Stimulated activated CD8-positive, alpha-beta memory T cell treated with anti-CD3 and anti-CD28 coated beads, Interleukin-15, amount 100 ng/mL, for 48 hours (primary cell): Measurements from ENCODE around the gene PSMA3.
"Not testable (repeated sequence)": the region's sequence is repeated elsewhere in the genome, so short reads cannot be mapped to it uniquely, and the experiment has no call there.

Source experiments
- DNase-seq, 2 donors: peaks; one replicate each; pipeline ENCODE4 v3.0.0-alpha.2; 2020; ENCODE audit warnings: low read depth in 2 of 2

PSMA3 gene

DNA sequence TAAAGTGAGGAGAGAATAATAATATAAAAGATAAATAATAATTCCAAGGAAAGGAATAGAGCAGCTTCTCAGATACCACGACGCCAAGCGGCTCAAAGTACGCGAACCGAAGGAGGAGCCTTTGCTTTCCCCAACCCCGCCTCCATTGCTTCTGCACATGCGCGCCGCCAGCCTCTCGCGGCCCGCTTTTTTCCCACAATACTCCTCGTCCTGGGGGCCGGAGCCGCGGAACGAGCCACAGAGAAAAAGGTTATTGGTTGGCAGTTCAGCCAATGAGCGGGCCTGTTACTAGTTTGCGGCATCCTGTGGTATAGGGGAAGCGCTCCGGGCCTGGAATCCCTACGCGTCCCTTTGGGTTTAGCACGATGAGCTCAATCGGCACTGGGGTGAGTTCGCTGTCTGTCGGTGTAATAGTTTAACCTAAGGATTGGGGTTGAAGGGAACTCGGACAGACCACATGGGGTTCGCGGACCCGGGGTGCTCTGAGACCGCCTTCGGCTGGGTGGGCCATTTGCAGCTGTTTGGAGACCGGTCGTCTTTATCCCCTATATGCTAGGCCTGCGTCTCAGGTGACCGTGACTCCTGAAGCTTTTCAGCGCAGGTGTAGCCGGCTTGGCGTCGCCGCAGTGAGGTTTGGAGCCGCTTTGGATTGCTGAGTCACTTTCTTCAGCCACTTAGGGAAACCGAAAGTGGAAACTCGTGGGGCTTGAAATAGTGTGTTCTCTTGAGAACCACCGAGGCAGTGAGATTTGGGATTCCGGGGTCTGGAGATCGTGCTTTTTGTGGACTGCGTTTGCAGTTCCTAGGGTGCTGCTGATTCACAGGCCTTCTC is at the start of gene PSMA3:
Gene PSMA3 (plus strand): TSS at position 288 of the 832 bp plus-strand sequence. CDS start 78 bp downstream, at position 366.
- peak; percentile 94 to 95 for DNase-seq

DNA sequence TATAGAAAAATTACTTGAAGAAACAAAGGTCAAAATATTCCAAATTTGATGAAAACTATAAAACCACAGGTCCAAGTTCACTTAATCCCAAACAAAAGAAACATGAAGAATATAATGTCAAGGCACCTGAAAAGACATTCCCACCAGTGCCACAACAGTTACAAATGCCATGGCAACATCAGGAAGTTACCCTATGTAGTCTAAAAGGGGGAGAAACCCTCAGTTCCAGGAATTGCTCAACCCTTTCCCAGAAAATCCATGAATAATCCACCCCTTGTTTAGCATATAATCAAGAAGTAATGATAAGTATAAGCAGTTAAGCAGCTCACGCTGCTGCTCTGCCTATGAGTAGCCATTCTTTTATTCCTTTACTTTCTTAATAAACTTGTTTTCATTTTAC is 48.4 kb upstream of the PSMA3 start:
- DNase-seq, result no peak

DNA sequence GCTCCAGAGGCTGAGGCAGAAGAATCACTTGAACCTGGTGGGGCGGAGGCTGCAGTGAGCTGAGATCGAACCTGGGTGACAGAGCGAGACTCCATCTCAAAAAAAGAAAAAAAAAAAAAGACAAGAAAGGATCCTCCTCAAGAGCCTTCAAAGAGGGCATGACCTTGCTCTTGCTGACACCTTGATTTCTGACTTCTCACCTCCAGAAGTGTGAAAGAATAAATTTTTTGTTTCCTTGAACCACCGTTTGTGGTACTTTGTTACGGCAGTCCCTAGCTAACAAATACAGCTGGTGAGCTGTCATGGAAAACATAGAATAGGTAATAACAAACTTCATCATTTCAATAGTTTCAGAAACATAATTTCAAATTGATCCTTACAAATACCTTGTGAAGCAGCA is 46.6 kb upstream of the PSMA3 start:
- no peak for DNase-seq

DNA sequence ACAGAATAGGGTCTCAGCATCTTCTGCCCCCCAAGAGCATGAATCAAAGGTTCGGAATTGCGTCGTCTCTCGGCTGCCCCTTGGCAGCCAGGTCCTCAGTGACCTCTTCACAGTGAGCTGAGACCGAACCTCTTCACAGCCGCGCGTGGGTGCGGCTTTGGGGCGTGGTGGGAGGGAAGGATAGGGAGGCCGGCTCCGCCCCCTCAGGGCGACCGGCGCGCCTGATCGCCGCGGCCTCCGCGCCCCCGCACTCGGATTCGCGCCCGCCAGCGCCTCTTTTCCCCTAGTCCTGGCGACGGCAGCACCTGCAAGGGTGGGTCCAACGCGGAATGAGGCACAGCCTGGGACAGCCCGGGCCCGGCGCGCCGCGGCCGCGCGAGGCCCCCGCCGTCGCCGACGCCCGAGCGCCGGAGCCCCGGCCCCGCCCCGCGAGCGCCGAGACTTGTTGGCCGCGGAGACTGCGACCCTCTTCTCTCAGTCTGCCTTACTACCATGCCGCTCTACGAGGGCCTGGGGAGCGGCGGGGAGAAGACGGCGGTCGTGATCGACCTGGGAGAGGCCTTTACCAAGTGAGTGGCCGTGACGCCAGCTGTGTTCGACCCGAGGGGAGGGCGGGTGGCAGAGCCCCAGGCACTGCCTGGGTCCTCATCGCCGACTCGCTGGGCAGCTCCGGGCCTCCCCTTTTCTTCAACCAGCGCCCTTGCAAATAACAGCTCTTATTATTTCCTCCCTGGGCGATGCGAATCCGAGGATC is 44.7 kb upstream of the PSMA3 start, which contains the start of gene ACTR10:
Gene ACTR10 (plus strand): TSS at position 424 of the 754 bp plus-strand sequence. CDS start 69 bp downstream, at position 493.
- DNase-seq, result peak; percentile 86 to 89

DNA sequence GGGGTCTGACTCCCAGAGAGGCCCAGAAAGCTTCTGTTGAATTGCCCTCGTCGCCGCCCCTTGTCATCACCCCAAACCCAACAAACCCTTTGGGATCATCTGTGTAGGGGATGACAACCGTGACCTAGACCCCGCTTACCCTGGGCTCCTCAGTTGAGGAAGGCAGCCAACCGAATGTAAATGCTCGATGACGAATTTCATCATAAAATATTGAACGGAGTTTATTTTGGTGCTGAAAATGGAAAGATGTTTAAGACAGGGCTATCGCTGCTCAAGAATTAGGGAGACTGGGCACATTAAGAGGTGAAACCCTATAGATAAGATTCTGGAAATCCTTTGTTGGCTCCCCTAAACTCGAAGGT is 44.2 kb upstream of the PSMA3 start:
- DNase-seq, result peak in 1 of 2 donors; percentile 4

DNA sequence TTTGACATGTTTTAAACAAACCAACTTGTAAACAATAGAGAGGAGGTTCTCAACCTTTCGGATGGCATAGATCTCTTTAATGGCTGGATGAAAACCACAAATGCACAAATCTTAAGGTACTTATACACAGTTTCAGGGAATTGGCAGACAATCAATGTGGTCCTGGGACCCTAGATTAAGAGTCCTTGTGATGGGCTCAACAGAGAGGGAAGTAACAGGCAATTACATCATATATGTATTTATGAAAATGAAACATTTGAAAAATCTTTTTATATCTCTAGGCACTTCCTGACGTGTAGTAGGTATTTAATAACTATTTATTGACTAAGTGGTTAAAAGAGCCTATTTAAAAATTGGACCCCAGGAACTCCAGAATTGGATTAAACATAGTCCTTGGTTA is 43.8 kb upstream of the PSMA3 start:
- DNase-seq, result no peak

DNA sequence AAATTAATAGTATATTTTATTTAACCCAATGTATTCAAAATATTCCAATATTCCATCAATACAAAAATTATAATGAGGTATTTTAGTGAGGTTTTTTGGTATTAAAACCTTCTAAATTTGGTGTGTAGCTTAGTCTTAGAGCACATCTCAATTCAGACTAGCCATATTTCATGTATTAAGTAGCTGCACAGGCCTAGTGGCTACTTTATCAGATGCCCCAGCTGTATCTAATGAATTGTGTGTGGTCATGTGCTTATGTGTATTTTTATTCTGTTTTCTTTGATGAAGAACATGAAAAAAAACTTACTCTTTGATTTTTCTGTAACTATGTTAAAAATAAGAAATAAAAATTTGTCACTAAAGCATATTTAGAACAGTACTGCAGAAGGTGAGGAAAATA is 31.5 kb upstream of the PSMA3 start:
- DNase-seq, result no peak

DNA sequence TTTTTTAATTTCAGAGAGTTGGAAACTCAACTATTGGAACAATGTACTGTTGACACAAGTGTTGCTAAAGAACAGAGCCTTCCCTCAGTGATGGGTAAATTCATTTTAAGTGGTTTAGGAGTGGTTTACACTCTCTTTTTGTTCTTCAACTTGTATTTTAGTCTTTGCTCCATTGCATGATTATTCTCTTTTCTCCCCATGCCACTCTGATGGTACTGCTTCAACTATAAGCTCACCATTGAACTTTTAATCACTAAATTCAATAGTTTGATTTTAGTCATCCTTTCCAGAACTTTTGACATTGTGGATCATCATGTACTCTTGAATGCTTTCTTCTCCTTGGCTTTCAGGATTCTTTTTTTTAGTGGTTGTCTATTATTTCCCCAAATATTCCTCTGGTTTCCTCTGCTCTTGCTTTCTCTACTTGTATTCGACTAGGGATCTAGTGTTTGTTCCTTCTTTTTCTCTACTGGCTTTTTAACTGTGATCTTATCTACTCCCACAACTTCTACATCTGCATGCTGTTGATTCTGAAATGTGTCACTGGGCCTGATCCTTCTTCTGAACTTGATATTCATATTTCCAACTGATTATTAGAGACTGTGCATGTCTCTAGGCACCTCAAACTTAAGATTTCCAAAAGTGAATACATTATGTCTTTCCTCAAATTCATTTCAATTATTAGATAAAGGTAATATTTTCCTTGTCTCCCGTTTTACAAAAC is 29.3 kb upstream of the PSMA3 start:
- DNase-seq, result no peak

DNA sequence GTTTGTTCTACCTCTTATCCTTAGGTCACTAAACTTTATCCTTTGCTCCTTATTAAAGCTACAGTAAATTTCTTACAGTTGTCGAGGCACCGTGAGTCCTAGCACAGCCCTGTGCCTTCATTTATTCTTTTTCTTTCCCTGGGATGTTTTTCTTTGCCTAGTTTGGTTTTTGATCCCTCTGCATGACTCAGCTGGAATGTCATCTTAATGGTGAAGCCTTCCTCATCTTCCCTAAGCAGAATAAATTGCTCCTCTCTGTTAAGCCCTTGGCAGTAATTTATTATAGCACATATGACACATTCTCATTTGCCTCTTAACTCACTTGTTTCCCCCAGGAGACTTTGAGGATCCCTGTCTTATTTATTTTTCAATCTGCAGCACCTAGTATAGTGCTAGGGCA is 28.1 kb upstream of the PSMA3 start:
- DNase-seq, result no peak

DNA sequence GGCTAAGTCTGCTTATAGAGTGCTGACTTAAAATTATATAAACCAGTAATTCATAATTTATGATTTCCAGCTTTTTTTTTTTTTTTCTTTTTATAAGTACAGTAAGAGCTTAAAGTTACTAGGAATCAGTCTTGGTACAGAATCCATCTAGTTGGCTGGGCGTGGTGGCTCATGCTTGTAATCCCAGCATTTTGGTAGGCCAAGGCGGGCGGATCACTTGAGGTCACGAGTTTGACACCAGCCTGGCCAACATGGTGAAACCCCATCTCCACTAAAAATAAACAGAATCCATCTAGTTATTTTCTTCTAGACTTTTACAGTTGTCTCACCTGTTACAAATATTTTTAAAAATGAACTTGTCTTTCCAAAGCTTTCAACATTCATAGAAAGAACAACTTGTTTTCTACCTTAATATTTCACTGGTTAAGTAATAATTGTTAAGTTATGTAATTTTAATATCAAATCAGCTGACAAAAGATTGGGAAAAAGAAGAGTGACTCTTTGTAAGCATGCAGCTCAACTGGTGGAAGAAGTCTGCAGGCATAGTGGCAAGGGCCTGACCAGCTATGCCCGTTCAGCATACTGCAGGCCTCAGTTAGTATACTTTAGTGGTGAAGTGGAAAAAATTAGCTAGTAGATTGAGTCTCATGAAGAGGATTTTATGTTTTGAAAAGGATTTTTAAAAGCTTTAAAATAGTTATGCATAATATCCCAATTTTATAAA is 17.4 kb upstream of the PSMA3 start:
- no peak for DNase-seq

DNA sequence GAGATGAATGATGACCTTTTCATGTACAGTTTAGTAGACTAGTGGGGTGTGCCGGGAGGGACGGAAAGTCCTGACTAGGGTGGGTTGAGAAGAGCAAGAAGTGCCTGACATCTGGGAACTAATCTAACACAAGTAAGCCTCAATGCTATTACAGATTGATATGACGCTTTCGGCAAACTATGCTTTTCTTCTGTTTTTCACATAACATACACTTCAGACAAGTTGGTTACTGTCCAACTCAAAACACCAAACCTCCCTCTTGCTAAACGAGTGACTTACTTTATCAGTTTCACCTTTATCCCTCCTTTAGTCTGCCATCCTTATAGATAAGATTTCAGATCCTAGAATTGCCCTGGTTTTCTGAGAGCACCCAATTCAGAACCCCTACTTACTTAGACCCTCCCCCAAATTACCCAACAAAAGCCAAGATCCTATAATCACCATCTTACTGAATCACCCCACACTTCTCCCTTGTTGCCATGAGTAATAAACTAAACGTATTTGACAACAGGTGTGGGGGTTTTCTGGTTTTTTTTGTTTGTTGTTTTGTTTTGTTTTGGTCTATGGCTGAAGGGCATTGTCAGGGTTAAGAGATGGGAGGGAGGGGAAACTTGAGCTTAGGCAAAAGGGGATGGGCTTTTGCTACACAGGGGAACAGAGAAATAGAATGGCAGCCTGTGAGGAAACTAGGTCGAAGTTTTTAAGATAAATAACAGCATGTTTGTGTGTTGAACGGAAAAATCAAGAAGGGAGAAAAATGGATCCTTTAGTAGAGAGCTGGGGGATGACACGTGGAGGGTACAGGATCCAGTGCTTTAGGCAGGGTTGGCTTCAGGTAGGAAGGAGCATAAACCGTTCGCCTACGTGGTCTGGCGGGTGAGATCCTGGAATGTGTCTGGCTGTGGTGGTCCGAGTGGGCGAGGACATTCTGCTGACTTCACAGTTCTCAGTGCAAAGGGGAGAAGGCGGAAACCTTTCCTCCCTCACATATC is 6.1 kb upstream of the PSMA3 start:
- DNase-seq, result no peak

DNA sequence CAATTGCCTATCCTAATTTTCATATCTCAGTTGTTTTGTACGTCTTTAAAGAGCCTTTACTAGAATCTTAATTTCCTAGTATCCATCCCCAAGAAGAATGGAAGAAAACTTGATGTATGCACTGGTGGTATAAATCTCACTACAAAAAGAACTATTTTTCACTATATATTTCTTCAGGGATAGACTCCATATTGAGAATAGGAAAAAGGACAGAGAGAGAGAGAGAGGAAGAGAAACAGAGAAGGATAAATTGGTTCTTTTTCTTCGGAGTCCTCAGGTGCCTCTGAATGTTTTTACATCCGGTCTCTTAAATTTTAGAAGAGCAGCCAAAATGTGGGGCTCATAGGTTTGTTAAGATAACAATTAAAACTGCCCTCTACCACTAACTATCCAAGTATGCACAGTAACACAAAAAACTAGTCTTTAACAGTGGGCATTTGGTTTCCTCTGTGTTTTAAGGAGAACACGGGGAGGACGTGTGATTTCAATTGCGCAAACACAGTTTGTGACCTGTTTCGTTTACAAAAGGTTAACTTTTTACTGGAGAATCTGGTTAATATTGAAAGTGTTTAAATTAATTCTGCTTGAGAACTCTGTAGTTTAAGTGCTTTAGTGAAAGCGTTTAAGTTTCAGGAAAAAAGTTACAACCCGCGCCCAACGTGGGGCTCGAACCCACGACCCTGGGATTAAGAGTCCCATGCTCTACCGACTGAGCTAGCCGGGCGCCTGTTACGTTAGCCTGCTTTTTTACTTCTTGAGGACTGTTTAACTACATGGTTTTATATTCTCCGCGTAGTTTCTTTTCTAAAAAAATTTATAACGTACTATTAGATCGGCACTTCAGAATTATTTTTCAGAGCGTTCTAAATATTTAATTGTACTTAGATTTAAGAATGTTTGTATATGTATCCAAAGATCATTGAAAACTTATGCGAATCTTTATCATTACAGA is 5.1 kb upstream of the PSMA3 start:
- peak; percentile 50 to 58 for DNase-seq

DNA sequence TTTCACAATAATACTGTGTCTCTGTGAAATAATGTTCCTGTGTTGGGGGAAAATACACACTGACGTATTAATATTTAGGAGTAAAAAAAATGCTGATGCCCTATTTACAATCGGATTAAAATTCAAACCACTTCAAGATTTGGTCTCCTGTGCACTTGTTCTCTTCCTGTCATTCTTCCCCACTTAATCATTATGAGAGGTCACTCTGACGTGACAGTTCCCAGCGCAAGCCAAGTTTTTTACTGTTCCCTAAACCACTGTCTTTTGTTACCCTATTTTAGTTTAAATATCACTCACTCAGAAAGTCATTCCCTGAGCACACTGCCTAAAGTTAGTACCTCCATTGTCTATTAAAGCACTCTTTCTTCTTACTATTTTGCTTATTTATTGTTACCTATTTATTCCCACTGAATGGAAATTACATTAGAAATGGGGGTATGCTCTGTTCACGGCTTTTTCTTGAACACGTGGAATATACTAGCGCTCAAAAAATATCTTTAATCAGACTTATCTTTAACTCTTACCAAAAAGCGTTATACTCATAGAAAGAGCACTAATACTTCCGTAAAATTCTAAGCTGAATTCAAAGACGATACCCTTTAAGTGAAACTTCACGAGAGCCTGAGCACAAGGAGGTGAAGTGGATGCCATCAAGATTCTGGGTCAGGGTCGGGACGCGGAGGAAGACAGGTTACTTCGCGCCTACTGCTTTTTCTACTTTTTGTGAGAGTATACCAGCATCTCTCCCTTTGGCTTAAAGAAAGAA is 670 bp upstream of the PSMA3 start:
- peak in 1 of 2 donors; percentile 22 for DNase-seq

DNA sequence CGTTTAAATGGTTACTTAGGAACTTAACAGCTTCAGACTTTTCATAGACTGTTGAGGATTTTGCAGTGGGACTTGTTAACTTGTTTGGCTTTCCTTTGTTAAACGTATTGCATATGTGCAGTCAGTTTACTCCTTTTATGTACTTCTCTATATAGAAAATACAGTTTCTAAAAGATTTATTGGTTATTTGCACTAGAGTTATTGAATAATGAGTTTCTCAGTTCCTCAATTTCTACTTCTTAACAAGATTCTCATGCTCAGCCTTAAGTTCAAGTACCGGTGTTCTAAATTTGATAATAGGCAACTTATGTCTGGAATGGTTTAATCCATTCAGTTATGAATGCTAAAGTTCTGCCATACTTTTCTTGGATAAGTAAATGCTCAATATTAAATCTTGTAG is 919 bp downstream of the PSMA3 start:
- no peak for DNase-seq

DNA sequence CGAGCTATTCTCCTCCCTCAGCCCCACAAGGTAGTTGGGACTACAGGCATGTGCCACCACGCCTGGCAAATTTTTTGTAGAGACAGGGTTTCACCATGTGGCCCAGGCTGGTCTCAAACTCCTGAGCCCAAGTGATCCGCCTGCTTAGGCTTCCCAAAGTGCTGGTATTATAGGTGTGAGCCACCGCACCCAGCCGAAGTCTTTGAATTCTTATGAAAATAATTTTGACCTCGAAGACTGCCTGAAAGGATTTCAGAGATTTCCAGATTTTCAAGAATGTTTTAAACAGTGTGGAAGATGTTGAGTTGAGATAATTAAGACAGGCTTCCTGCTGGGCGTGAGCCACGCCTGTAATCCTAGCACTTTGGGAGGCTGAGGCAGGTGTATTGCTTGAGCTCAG is 5.0 kb downstream of the PSMA3 start:
- no peak for DNase-seq

DNA sequence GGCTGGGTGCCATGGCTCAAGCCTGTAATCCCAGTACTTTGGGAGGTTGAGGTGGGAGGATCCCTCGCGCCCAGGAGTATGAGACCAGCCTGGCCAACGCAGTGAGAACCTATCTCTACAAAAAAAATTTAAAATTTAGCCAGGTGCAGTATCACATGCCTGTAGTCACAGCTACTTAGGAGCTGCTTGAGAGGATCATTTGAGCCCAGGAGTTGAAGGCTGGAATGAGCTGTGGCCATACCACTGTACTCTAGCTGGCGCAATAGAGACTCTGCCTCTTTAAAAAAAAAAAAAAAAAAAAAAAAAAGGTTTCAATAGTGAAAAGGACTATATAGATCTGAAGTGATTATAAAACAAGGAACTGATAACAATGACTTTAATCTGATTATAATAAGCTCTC is 13.5 kb downstream of the PSMA3 start:
- DNase-seq, result no peak

DNA sequence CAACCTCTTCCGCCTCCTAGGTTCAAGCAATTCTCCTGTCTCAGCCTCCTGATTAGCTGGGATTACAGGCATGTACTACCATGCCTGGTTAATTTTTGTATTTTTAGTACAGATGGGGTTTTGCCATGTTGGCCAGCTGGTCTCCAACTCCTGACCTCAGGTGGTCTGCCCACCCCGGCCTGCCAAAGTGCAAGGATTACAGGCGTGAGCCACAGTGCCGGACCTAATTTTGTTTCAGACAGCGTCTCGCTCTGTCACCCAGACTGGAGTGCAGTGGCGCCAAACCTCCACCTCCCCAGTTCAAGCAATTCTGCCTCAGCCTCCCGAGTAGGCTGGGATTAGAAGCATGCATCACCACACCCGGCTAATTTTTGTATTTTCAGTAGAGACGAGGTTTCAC is 17.4 kb downstream of the PSMA3 start:
- DNase-seq, result not testable (repeated sequence)

DNA sequence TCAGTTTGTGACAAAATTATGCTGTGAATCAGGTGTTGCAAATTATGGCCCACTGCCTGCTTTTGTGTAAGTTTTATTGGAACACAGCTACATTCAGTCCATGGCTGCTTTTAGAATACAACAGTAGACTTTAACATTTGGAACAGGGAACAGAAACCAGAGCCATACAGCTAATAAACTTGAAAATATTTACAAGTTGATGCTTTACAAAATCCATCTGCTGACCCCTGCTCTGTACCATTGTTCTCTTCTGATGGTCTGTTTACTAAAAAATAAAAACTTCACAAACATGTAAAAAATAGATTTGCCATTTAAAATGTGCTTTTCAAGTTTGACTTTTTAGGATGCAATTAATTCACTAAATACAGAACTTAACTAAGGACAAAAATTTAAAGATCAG is 20.8 kb downstream of the PSMA3 start:
- DNase-seq, result no peak

DNA sequence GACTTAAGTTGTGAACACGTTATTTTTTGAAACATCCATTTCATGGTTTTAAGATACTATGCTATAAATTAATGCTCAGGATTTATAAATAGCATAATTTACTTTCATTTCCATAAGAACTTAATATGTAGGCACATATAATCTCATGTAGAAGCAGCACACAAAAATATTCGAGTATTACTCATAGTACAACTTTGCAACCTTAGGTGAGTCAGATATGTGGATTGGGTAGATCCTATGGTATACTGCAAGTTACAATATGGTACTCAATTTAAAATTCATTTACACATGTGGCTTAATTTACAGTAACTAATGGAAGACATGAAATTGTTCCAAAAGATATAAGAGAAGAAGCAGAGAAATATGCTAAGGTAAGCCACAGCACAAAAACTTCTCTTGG is 26.0 kb downstream of the PSMA3 start:
- no peak for DNase-seq
